HCT116 (cell line): Measurements from ENCODE around the gene RBM20. TPM values are rescaled to one million over a fixed set of nuclear protein-coding genes. Genes with fewer than 3 reads are reported as not detected.

Experiments used
- ATAC-seq: fragments of 200-7000 bp; cut with Tn5 transposase; 2 replicates; pipeline ENCODE4 v1.9.1; 2020; ENCODE audit warnings: mild to moderate bottlenecking, moderate library complexity
- BruUV-seq: library from RNA; stranded (reverse); fragments of 400-500 nt; replicated peaks from 2 replicates; lab custom pipeline; 2021; lab: Mats Ljungman, UMichigan
- CTCF ChIA-PET: fragments of 300-600 bp; sonication (Branson Sonifier 250); formaldehyde crosslinking; loops from one replicate; lab custom pipeline; 2021; ENCODE audit warnings: antibody characterized with exemption; lab: Charles Lee
- POLR2A ChIA-PET: fragments of 300-600, 350-600 bp; sonication (Branson Sonifier 250); formaldehyde crosslinking; loops from one replicate; lab custom pipeline; 2021; ENCODE audit warnings: antibody characterized with exemption; lab: Charles Lee
- RAD21 ChIA-PET, 2 experiments: fragments of 300-600 bp; sonication (Branson Sonifier 250); formaldehyde crosslinking; loops; one replicate each; lab custom pipeline; 2023; ENCODE audit warnings: low total read pairs in 2 of 2; ENCODE audit not compliant: uncharacterized antibody in 2 of 2, unreplicated experiment in 2 of 2, low non-redundant PET in 1 of 2; lab: Charles Lee
- DNase-seq: peaks from one replicate; pipeline ENCODE4 v3.0.0-alpha.2; 2010; ENCODE audit warnings: low read depth, low spot score
- H2AFZ ChIP-seq: fragments of 200-600 bp; shearing (Covaris generic), sonication (generic); 2 replicates; pipeline ENCODE4 v1.6.1; 2017; ENCODE audit warnings: low read depth, mixed run types, mixed read lengths, antibody characterized with exemption, low read length; ENCODE audit not compliant: poor library complexity, severe bottlenecking
- H3K27ac ChIP-seq: 2 replicates; pipeline ENCODE4 v1.5.1; 2012; ENCODE audit warnings: low read depth, low read length
- H3K27me3 ChIP-seq: fragments of 200-600 bp; sonication (generic); 2 replicates; pipeline ENCODE4 v1.6.1; 2016; ENCODE audit warnings: mixed run types, low read length, mixed read lengths; ENCODE audit not compliant: insufficient read depth
- H3K36me3 ChIP-seq, 2 experiments: fragments of 200-500 bp in 1 of 2; fragments of 200-600 bp in 1 of 2; sonication (Bioruptor generic) in 1 of 2; sonication (generic) in 1 of 2; 2 replicates each; pipeline versions ENCODE4 v1.5.1 to v1.6.1; 2014 to 2016; ENCODE audit warnings: low read length in 2 of 2, inconsistent platforms in 1 of 2, mixed read lengths in 1 of 2, mixed run types in 1 of 2; ENCODE audit not compliant: insufficient read depth in 2 of 2, control insufficient read depth in 1 of 2
- H3K4me1 ChIP-seq, 2 experiments: fragments of 200-600 bp in 1 of 2; sonication (generic) in 1 of 2; 2 replicates each; pipeline versions ENCODE4 v1.5.1 to v1.6.1; 2012 to 2017; ENCODE audit warnings: low read length in 2 of 2, inconsistent platforms in 1 of 2, mild to moderate bottlenecking in 1 of 2, mixed read lengths in 1 of 2, mixed run types in 1 of 2, moderate library complexity in 1 of 2; ENCODE audit not compliant: insufficient read depth in 2 of 2, control insufficient read depth in 1 of 2
- H3K4me2 ChIP-seq: fragments of 200-600 bp; sonication (generic); 2 replicates; pipeline ENCODE4 v1.6.1; 2017; ENCODE audit warnings: mixed run types, low read length, mixed read lengths
- H3K4me3 ChIP-seq, 2 experiments: fragments of 200-600 bp in 1 of 2; sonication (generic) in 1 of 2; replicated peaks in 1 of 2; 2 replicates each; pipeline ENCODE4 v1.5.1; 2011 to 2016; ENCODE audit warnings: low read length in 2 of 2, control low read depth in 1 of 2, low read depth in 1 of 2, mild to moderate bottlenecking in 1 of 2, mixed read lengths in 1 of 2, mixed run types in 1 of 2
- H3K79me2 ChIP-seq: fragments of 200-600 bp; sonication (generic); 2 replicates; pipeline ENCODE4 v1.6.1; 2017; ENCODE audit warnings: mild to moderate bottlenecking, mixed run types, low read length, moderate library complexity, mixed read lengths; ENCODE audit not compliant: insufficient read depth
- H3K9ac ChIP-seq: fragments of 200-600 bp; sonication (generic); 2 replicates; pipeline ENCODE4 v1.6.1; 2016; ENCODE audit warnings: low read length, mixed read lengths
- H3K9me2 ChIP-seq: fragments of 200-600 bp; sonication (generic), shearing (Covaris generic); 2 replicates; pipeline ENCODE4 v1.6.1; 2017; ENCODE audit warnings: mixed run types, mild to moderate bottlenecking, moderate library complexity; ENCODE audit not compliant: insufficient read depth
- H3K9me3 ChIP-seq, 2 experiments: fragments of 200-500 bp in 1 of 2; fragments of 200-600 bp in 1 of 2; sonication (Bioruptor generic) in 1 of 2; sonication (generic) in 1 of 2; 2 replicates each; pipeline ENCODE4 v1.6.1; 2014 to 2017; ENCODE audit warnings: low read length in 2 of 2, mixed read lengths in 2 of 2, inconsistent platforms in 1 of 2, low read depth in 1 of 2, mild to moderate bottlenecking in 1 of 2, mixed run types in 1 of 2, moderate library complexity in 1 of 2; ENCODE audit not compliant: control insufficient read depth in 1 of 2, insufficient read depth in 1 of 2
- H4K20me1 ChIP-seq: fragments of 200-600 bp; sonication (generic), shearing (Covaris generic); 2 replicates; pipeline ENCODE4 v1.6.1; 2017; ENCODE audit warnings: mixed run types, mild to moderate bottlenecking, moderate library complexity; ENCODE audit not compliant: insufficient read depth
- CBX3 ChIP-seq: IDR thresholded peaks from 2 replicates; pipeline ENCODE4 v1.6.1; 2012; ENCODE audit warnings: low read depth
- EGR1 ChIP-seq: IDR thresholded peaks from 2 replicates; pipeline ENCODE4 v1.6.1; 2012; ENCODE audit warnings: low read depth
- EZH2 ChIP-seq: fragments of 200-600 bp; sonication (generic); IDR thresholded peaks from 2 replicates; pipeline ENCODE4 v1.6.1; 2017; ENCODE audit warnings: antibody characterized with exemption, mixed run types
- EZH2phosphoT487 ChIP-seq: fragments of 200-600 bp; IDR thresholded peaks from 2 replicates; pipeline ENCODE4 v1.6.1; 2018; ENCODE audit warnings: antibody characterized with exemption, borderline replicate concordance
- FOSL1 ChIP-seq: IDR thresholded peaks from 2 replicates; pipeline ENCODE4 v1.6.1; 2012; ENCODE audit warnings: low read depth
- JUND ChIP-seq: IDR thresholded peaks from 2 replicates; pipeline ENCODE4 v1.6.1; 2012
- POLR2A ChIP-seq: IDR thresholded peaks from 2 replicates; pipeline ENCODE4 v1.7.0; 2011; ENCODE audit warnings: borderline replicate concordance; ENCODE audit not compliant: insufficient read depth, insufficient read length; ENCODE audit errors: extremely low read depth
- POLR2AphosphoS5 ChIP-seq: IDR thresholded peaks from 2 replicates; pipeline ENCODE4 v1.6.1; 2011; ENCODE audit warnings: mild to moderate bottlenecking, low read depth, low read length, moderate library complexity
- RAD21 ChIP-seq: IDR thresholded peaks from 2 replicates; pipeline ENCODE4 v1.6.1; 2012; ENCODE audit warnings: low read depth, mild to moderate bottlenecking
- SRF ChIP-seq: IDR thresholded peaks from 2 replicates; pipeline ENCODE4 v1.6.1; 2012; ENCODE audit warnings: low read depth
- TCF7L2 ChIP-seq: IDR thresholded peaks from 2 replicates; pipeline ENCODE4 v1.7.0; 2011; ENCODE audit warnings: borderline replicate concordance, inconsistent platforms; ENCODE audit not compliant: insufficient read depth, insufficient read length; ENCODE audit errors: extremely low read depth
- YY1 ChIP-seq: IDR thresholded peaks from 2 replicates; pipeline ENCODE4 v1.6.1; 2011; ENCODE audit warnings: low read length, low read depth, moderate library complexity, mild to moderate bottlenecking; ENCODE audit not compliant: insufficient replicate concordance; ENCODE audit errors: extremely low read depth
- ZBTB33 ChIP-seq: IDR thresholded peaks from 2 replicates; pipeline ENCODE4 v1.6.1; 2011; ENCODE audit warnings: mild to moderate bottlenecking, low read length, moderate library complexity; ENCODE audit not compliant: insufficient replicate concordance; ENCODE audit errors: extremely low read depth
- ZFX ChIP-seq: fragments of 450-650 bp; IDR thresholded peaks from 2 replicates; pipeline ENCODE4 v1.6.1; 2017
- ZNF274 ChIP-seq: fragments of 200-500 bp; sonication (Bioruptor generic); IDR thresholded peaks from 2 replicates; pipeline ENCODE4 v1.6.1; 2014; ENCODE audit warnings: mild to moderate bottlenecking, low read depth, low read length, inconsistent platforms
- intact Hi-C: fragments of 100-400 bp; cut with micrococcal nuclease; formaldehyde crosslinking; loops from 2 replicates; pipeline ENCODE4 v1.10.0; 2022
- total RNA-seq: library from RNA; stranded (reverse); gene quantifications from one replicate; pipeline ENCODE4 v1.2.1, GENCODE V29; 2021; ENCODE audit not compliant: unreplicated experiment

The RBM20 gene
- total RNA-seq, 1 experiment from 2014 or later, result 2.0 TPM

DNA sequence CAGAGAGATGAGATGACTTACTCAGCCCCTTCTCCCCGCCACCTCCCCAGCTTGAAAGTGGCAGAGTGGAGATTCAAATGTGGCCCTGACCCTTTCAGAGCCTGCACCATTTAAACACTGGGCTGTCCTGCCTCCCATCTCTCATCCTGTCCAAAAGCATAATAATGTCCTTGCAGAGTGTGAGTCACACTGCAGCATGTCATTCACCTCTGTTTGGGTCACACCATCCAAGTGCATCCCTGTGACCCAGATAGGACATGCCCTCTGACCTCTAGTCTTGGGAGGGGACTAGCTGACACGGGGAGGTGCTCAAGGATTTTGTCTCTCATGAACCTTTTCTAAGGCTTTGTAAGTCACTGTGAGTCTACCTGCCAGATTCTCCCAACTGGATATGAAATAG, 138.5 kb downstream of the RBM20 start:
- CTCF ChIA-PET, result no interaction called here
- H3K27me3 ChIP-seq, result no peaks in the 10 kb centered on the region

More for the DNA sequence above, 138.5 kb downstream of the RBM20 start:
- Histone ChIP-seq H3K79me2 (no peaks in the 10 kb centered on the region), H3K4me1 (no peaks in the 10 kb centered on the region), H4K20me1 (no peaks in the 10 kb centered on the region), H3K9ac (no peak overlapping the region), H3K4me2 (no peak overlapping the region), H3K27ac (no peak overlapping the region), H3K9me3 (no peaks in the 10 kb centered on the region), H3K4me3 (no peak overlapping the region), H3K9me2 (no peaks in the 10 kb centered on the region), H3K36me3 (no peaks in the 10 kb centered on the region), H2AFZ (no peak overlapping the region)
- TF ChIP-seq ZNF274 (no peak), EGR1 (no peak), YY1 (no peak), ZBTB33 (no peak), ZFX (no peak), EZH2 (no peak), TCF7L2 (no peak), POLR2AphosphoS5 (no peak), EZH2phosphoT487 (no peak), SRF (no peak), JUND (no peak), POLR2A (no peak), RAD21 (no peak), CBX3 (no peak), FOSL1 (no peak)
- BruUV-seq, result no TSS peak
- DNase-seq, result no peak
- ChIA-PET RAD21 (no interaction called here), POLR2A (no interaction called here)
- intact Hi-C loops, result no loop called here
- ATAC-seq, result no peak
